NCI-H510A treated with DMSO at 0.1 percent for 48 hours (cell line): ENCODE measurements around the gene IGF2R.

Experiments
- DNase-seq: peaks from one replicate; lab custom pipeline; 2025; lab: John Stamatoyannopoulos, UW

The IGF2R gene

GRCh38 chr6:159976686-159977254 is 7.9 kb downstream of the IGF2R start:
- DNase-seq: no peak

GRCh38 chr6:159977255-159977903 is 8.5 kb downstream of the IGF2R start:
- DNase-seq: no peak

- DNase-seq: no peak
Measured at GRCh38 chr6:159977904-159978268, 9.0 kb downstream of the IGF2R start.

- DNase-seq: no peak
Measured at GRCh38 chr6:159978291-159979135, 9.6 kb downstream of the IGF2R start.

GRCh38 chr6:159979136-159979874 is 10.4 kb downstream of the IGF2R start:
- DNase-seq: peak; percentile 48

GRCh38 chr6:159980474-159980873 is 11.6 kb downstream of the IGF2R start:
- DNase-seq: no peak

GRCh38 chr6:159981071-159981402 is 12.2 kb downstream of the IGF2R start:
- no peak for DNase-seq

GRCh38 chr6:159981403-159982245 is 12.7 kb downstream of the IGF2R start:
- DNase-seq: no peak

GRCh38 chr6:159982731-159983506 is 14.0 kb downstream of the IGF2R start:
- no peak for DNase-seq

GRCh38 chr6:159983641-159984080 is 14.8 kb downstream of the IGF2R start:
- DNase-seq: no peak

DNA sequence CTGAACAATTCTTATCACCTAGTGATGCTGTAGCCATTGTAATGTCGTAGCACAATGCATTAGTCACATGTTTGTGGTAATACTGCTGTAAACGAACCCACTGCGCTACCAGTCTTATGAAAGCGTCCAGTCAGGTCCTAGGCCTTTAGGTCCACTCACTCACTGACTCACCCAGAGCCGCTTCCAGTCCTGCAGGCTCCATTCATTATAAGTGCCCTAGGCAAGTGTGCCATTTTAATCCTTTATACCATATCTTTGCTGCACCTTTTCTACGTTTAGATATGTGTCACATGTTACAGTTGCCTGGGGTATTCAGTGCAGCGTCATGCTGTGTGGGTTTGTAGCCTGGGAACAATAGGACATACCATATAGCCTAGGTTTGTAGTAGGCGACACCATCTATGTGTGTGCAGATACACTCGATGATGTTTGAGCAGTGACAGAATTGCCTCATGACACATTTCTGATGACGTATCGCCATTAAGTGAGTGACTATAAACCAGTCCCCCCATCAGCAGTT is 15.4 kb downstream of the IGF2R start:
- DNase-seq: no peak

- no peak for DNase-seq
Measured at GRCh38 chr6:159985296-159985945, 16.5 kb downstream of the IGF2R start.

DNA sequence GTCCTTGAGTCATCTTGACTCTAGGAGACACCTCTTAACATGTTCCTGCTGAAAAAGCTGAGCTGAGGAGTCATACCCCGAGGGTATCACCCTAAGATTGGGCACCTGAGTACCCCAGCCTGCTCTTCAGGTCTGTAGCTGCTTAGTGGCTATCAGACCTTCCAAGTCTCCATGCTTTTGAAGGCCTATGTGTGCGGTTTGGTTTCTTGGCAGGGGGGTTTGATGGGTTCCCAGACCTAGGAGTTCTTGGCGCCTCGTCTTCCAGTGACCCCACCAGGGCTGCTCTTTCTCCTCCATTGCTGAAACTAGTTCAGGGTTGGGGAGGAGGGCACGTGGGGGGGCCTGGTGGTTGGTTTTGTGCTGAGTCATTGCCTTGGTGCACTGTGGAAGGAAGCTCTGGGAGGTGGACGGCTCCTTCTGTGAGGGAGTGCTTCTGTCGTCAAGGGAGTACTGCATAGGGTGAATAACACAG is 20.1 kb downstream of the IGF2R start:
- DNase-seq: no peak

DNA sequence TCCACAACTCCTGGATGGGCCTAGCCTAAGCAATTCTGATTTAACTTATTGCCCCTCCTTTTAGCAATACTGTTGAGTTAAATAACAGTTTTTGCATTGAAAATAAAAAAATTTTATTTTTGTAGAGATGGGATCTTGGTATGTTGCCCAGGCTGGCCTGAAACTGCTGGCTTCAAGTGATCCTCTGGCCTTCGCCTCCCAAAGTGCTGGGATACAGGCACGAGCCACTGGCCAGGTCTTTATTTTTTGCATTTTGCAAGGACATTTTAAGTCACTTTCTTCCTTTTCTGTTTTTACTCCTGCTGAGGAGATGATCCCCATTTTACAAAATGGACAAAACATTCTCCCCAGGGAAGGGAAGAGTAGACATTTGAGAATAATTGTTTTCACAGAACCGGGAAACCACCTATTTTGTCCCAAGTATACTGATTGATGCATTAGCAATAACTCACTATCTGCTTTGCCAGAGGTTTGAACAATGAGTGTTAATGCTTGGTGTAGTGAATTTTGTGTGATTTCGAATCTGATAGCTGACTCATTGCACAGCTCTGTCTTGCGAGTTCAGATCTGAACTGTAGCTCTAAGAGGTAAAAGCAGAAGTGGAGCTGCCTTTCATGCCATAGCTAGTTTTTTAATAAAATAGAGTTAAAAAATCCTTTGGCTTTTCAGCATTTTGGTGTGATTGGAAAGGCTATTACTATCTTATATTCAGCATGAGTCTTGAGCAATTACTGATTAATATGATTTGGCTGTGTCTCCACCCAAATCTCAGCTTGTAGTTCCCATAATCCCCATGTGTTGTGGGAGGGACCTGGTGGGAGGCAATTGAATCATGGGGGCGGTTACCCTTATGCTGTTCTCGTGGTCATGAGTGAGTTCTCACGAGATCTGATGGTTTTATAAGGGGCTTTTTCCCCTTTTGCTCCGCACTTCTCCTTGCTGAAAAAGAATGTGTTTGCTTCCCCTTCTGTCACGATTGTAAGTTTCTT is 20.9 kb downstream of the IGF2R start:
- DNase-seq: no peak

- DNase-seq: no peak
Measured at GRCh38 chr6:159992366-159992765, 23.5 kb downstream of the IGF2R start.

DNA sequence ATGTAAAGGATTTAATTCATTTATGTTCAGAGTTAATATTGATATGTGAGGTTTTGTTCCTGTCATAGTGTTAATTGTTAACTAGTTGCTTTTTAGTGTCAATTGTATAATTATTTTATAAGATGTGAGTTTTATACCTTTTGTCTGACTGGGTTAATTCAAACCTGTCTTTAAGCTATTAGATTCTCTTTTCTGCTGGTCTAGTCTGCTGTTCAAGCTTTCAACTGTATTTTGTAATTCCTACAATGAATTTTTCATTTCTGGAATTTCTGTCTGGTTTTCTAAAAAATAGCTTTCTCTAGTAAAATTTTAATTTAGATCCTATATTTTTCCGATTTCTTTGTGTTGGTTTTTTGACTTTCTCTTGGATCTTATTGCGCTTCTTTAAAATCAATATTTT is 26.5 kb downstream of the IGF2R start:
- DNase-seq: no peak

- no peak for DNase-seq
Measured at GRCh38 chr6:159996087-159996622, 27.3 kb downstream of the IGF2R start.
